Right lobe of liver (tissue), 4 donors: ENCODE measurements around the gene LOXL3.

Experiments
- POLR2A ChIP-seq: fragments of 450-650 bp; IDR thresholded peaks from one replicate; pipeline ENCODE4 v1.6.1; 2017; ENCODE audit warnings: antibody characterized with exemption, mild to moderate bottlenecking
- TF ChIP-seq, protein P1 (sequence below), 4 donors: fragments of 200-600 bp in 3 of 4; fragments of 450-650 bp in 1 of 4; IDR thresholded peaks; one replicate each; pipeline versions ENCODE4 v1.5.1 to v1.8.0; 2016 to 2022; ENCODE audit warnings: antibody characterized with exemption in 4 of 4, mild to moderate bottlenecking in 2 of 4
- donor health status: DM: no; HTN: no; CAD: no.
- donor health status: DM: no; HTN: no; CAD: no.
- donor health status: DM: no; HTN: yes; CAD: no.

DNA sequence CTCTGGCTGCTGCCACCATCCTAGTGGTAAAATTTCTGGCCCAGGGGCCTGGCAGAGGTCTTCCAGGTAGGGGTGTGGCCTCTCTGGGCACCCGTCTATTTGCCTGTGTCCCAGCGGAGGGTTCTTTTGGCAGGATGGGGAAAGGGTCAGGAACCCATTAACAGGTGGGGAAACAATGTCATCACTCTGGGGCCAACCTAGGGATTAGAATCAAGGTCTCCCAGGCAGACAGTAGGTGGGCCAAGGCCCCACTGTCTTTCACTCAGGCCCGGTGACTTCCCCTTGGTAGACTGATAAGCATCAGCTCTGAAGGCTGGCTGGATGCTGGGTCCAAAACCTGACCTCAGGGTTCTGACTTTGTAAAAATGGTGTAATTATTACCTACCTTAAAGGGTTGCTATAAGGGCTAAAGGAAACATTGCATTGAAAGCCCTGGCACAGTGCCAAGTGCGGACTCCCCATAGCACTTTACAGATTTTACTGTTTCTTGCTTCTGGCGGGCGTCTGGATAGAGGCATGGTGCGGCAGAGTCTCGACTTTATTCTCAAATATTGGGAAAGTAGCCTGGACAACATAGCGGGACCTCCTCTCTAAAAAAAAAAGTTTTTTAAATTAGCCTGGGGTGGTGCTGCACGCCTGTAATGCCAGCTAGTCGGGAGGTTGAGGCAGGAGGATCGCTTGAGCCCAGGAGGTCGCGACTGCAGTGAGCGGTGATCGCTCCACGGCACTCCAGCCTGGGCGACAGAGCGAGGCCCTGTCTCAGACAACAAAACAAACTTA is 56.6 kb downstream of the LOXL3 start:
- TF ChIP-seq, protein P1, sequence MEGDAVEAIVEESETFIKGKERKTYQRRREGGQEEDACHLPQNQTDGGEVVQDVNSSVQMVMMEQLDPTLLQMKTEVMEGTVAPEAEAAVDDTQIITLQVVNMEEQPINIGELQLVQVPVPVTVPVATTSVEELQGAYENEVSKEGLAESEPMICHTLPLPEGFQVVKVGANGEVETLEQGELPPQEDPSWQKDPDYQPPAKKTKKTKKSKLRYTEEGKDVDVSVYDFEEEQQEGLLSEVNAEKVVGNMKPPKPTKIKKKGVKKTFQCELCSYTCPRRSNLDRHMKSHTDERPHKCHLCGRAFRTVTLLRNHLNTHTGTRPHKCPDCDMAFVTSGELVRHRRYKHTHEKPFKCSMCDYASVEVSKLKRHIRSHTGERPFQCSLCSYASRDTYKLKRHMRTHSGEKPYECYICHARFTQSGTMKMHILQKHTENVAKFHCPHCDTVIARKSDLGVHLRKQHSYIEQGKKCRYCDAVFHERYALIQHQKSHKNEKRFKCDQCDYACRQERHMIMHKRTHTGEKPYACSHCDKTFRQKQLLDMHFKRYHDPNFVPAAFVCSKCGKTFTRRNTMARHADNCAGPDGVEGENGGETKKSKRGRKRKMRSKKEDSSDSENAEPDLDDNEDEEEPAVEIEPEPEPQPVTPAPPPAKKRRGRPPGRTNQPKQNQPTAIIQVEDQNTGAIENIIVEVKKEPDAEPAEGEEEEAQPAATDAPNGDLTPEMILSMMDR (IDR thresholded peaks at IDR 0.05) = no peak
- TF ChIP-seq POLR2A = no peak
